ENCODE measurements around the gene EIF2S3.

Gene EIF2S3

GRCh38 chrX:24054182-24055042 is at the start of gene EIF2S3:
TSS of gene EIF2S3 (plus strand) at chrX:24054956. CDS start at chrX:24054969, 13 bp downstream.
- ATAC-seq (peak; percentile 89), DNase-seq (ENCODE audit: low spot score in 2 of 2) (peak; percentile 60 to 88)
- no peaks in the 10 kb centered on the region for H3K9me3 Mint-ChIP-seq
- H3K4me1 Mint-ChIP-seq, result no peaks in the 10 kb centered on the region
- H3K27ac Mint-ChIP-seq, result no peak within 1 kb of the TSS
- peaks cover 8% of the 10 kb centered on the region for H3K36me3 Mint-ChIP-seq
- H3K4me3 Mint-ChIP-seq, result no peak within 1 kb of the TSS

DNA sequence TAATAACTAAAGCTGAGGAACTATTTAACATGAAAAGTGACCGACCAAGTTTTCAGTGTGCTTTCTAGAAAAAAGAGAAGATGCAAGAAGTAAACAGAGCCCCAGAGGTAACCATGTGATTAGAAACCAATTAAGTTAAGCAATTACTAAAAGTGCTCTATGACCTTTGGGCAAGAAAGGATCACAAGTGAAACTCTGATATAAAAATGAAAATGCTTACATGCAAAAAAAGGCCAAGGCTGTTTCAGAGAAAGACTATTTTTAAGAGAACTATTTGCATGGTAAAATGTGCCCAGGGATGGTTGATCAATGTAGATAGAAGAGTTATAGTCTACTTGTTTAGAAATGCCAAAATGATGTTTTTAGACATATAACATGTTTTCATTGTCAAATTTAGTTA is 49.7 kb upstream of the EIF2S3 start:
- DNase-seq (ENCODE audit: low spot score in 2 of 2) (no peak), ATAC-seq (no peak)
- Mint-ChIP-seq H3K4me1 (peaks cover 25% of the 10 kb centered on the region), H3K4me3 (no peak overlapping the region), H3K9me3 (no peaks in the 10 kb centered on the region), H3K36me3 (peaks cover 49% of the 10 kb centered on the region), H3K27ac (peak overlapping the region; percentile 48)

- no peak overlapping the region for H3K27ac Mint-ChIP-seq
- H3K36me3 Mint-ChIP-seq, result peaks cover 49% of the 10 kb centered on the region
- no peaks in the 10 kb centered on the region for H3K9me3 Mint-ChIP-seq
- DNase-seq (ENCODE audit: low spot score in 2 of 2) (no peak), ATAC-seq (no peak)
- peaks cover 33% of the 10 kb centered on the region for H3K4me1 Mint-ChIP-seq
- no peak overlapping the region for H3K4me3 Mint-ChIP-seq
Measured at GRCh38 chrX:24005867-24006266, 48.9 kb upstream of the EIF2S3 start.

GRCh38 chrX:24012266-24012665 is 42.5 kb upstream of the EIF2S3 start:
- DNase-seq (ENCODE audit: low spot score in 2 of 2), result no peak
- ATAC-seq, result no peak
- Mint-ChIP-seq H3K9me3 (no peaks in the 10 kb centered on the region), H3K4me1 (peaks cover 37% of the 10 kb centered on the region), H3K36me3 (peaks cover 39% of the 10 kb centered on the region), H3K27ac (peak overlapping the region; percentile 20), H3K4me3 (no peak overlapping the region)

DNA sequence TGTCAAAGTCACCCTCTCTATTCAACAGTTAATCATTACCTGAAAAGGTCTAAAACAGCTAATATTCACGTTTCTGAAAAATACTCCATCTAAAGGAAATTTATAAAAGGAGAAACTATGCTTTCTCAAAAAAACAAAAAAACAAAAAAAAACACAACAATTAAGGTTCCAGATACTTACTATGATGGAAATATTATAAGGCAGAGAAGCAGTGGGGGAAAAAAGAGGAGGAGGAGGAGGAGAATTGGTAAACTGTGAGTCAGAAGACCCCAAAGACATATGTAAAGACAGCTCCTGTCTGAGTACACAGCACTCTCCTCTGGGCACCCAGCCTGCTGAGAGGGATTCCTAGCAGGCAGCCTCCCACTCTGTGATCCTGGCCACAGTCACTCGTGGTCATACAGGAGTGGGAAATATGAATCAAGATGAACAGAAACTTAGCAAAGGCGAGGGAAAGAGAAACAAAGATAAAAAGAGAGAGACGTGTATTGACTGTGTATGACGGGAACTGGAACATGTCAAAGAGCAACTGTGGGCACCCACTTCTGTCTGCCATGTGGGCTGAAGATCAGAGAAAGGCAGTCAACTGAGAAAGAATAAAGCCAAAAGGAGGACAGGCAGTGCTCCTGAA is 40.3 kb upstream of the EIF2S3 start:
- Mint-ChIP-seq H3K27ac (peak overlapping the region; percentile 33), H3K9me3 (no peaks in the 10 kb centered on the region), H3K36me3 (peaks cover 48% of the 10 kb centered on the region), H3K4me1 (peaks cover 31% of the 10 kb centered on the region), H3K4me3 (peak overlapping the region; percentile 45)
- DNase-seq (ENCODE audit: low spot score in 2 of 2) (peak in 1 of 2 donors; percentile 48), ATAC-seq (peak; percentile 97)

DNA sequence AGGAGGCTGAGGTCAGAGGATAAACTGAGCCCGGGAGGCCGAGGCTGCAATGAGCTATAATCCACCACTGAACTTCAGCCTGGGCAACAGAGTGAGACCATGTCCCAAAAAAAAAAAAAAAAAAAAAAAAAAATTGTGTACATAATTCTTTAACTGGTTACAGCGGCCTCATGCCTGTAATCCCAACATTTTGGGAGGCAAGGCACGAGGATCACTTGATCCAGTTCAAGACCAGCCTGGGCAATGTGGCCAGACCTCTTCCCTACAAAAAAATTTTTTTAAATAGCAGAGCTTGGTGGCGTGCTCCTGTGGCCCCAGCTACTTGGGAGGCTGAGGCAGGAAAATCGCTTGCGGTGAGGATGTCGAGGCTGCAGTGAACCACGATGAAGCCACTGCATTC is 37.1 kb upstream of the EIF2S3 start:
- H3K4me3 Mint-ChIP-seq, result no peak overlapping the region
- no peaks in the 10 kb centered on the region for H3K9me3 Mint-ChIP-seq
- ATAC-seq (no peak), DNase-seq (ENCODE audit: low spot score in 2 of 2) (no peak)
- H3K27ac Mint-ChIP-seq, result no peak overlapping the region
- H3K4me1 Mint-ChIP-seq, result peaks cover 33% of the 10 kb centered on the region
- peaks cover 48% of the 10 kb centered on the region for H3K36me3 Mint-ChIP-seq

GRCh38 chrX:24018809-24019208 is 35.9 kb upstream of the EIF2S3 start:
- no peak for ATAC-seq

DNA sequence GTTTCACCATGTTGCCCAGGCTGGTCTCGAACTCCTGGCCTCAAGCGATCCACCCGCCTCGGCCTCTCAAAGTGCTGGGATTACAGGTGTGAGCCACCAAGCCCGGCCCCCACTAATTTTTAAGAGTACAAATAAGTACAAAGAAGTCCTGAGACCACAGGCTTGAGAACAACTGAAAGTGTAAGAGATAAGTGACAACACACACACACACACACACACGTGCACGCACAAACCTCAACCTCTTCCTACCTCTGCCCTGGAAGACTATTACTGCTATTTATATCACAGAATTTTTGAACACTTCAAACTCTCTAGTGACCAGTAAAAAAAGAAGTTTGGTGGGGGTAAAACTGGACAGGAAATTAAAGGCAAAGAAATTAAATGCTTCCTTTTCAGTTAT is 35.3 kb upstream of the EIF2S3 start:
- H3K4me3 Mint-ChIP-seq, result peak overlapping the region; percentile 47
- DNase-seq (ENCODE audit: low spot score in 2 of 2), result no peak
- ATAC-seq, result no peak
- H3K4me1 Mint-ChIP-seq, result peaks cover 28% of the 10 kb centered on the region
- H3K9me3 Mint-ChIP-seq, result no peaks in the 10 kb centered on the region
- H3K27ac Mint-ChIP-seq, result peak overlapping the region; percentile 67
- peaks cover 50% of the 10 kb centered on the region for H3K36me3 Mint-ChIP-seq

More at GRCh38 chrX:24018809-24019208, 35.9 kb upstream of the EIF2S3 start:
- H3K4me3 Mint-ChIP-seq, result no peak overlapping the region
- H3K27ac Mint-ChIP-seq, result no peak overlapping the region
- no peaks in the 10 kb centered on the region for H3K9me3 Mint-ChIP-seq
- peaks cover 32% of the 10 kb centered on the region for H3K4me1 Mint-ChIP-seq
- no peak for DNase-seq (ENCODE audit: low spot score in 2 of 2)
- peaks cover 55% of the 10 kb centered on the region for H3K36me3 Mint-ChIP-seq

DNA sequence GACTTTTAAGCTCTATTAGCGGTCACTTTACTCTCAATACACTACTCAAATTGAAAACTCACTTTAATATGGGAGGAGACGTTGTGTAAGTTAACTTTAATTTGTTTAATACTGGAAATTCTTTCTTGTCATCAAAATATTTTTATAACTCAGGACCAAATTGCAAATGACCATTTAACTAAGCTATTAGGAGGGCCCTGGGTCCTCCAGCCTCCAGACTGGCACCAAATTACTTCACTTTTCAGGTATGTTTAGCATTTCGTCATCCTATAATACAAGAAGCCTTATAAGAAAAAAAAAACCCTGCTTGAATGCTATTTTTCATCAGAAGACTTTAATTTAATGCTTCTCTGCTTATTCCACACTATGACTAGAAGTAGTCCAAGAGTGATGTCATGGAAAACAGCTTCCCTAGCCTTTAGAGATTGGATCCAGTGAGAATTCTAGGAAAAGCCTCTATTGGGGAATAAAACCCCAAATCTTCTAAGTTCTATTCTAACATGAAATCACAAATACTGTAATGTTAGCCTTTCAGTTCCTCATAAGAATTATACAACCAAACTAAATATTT is 34.4 kb upstream of the EIF2S3 start:
- Mint-ChIP-seq H3K9me3 (no peaks in the 10 kb centered on the region), H3K4me3 (peak overlapping the region; percentile 47), H3K4me1 (peaks cover 24% of the 10 kb centered on the region), H3K27ac (peak overlapping the region; percentile 67), H3K36me3 (peaks cover 42% of the 10 kb centered on the region)
- no peak for DNase-seq (ENCODE audit: low spot score in 2 of 2)
- no peak for ATAC-seq

GRCh38 chrX:24023544-24023943 is 31.2 kb upstream of the EIF2S3 start:
- H3K4me3 Mint-ChIP-seq, result peak overlapping the region; percentile 75
- ATAC-seq, result no peak
- peak overlapping the region; percentile 81 for H3K27ac Mint-ChIP-seq
- no peak for DNase-seq (ENCODE audit: low spot score in 2 of 2)
- peaks cover 20% of the 10 kb centered on the region for H3K4me1 Mint-ChIP-seq
- H3K9me3 Mint-ChIP-seq, result no peaks in the 10 kb centered on the region
- peaks cover 25% of the 10 kb centered on the region for H3K36me3 Mint-ChIP-seq

GRCh38 chrX:24023972-24024669 is 30.6 kb upstream of the EIF2S3 start:
- DNase-seq (ENCODE audit: low spot score in 2 of 2) (no peak), ATAC-seq (no peak)
- Mint-ChIP-seq H3K4me3 (peak overlapping the region; percentile 75), H3K36me3 (peaks cover 25% of the 10 kb centered on the region), H3K27ac (peak overlapping the region; percentile 81), H3K4me1 (peaks cover 20% of the 10 kb centered on the region), H3K9me3 (no peaks in the 10 kb centered on the region)

- Mint-ChIP-seq H3K9me3 (no peaks in the 10 kb centered on the region), H3K4me3 (peak overlapping the region; percentile 75), H3K36me3 (peaks cover 25% of the 10 kb centered on the region), H3K4me1 (peaks cover 13% of the 10 kb centered on the region), H3K27ac (peak overlapping the region; percentile 81)
- ATAC-seq, result peak; percentile 96
- DNase-seq (ENCODE audit: low spot score in 2 of 2), result peak; percentile 67 to 85
Measured at GRCh38 chrX:24024819-24025740, 29.7 kb upstream of the EIF2S3 start.

DNA sequence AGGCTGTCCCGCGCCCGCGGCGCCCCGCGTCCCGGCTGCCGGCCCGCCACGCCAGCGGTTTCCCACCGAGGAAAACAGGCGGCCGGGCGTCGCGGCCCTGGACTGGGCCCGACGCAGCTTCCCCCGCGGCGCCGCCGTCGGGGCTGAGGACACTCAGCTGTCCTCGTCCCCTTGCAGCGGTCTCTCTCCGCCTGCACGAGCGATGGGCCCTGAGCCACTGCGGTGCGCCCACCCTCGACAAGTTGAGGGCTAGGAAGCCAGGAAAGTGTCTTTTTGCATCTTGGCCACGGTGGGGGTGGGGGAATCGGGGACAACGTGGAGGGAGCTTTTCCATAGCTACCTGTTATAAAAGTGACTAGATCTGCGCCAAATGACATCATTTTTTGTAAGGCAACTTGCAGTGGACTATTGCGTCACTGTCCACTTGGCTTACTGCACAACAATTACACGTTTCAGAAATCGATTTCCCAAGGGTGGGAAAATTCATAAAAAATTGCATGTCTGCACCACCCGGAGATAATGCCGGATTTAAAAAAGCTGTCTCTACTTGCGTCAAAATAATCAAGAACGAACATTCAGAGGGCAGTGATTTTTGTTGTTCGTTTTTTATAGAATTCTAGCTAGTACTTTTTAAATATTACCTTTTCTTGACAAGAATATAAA is 28.9 kb upstream of the EIF2S3 start:
- ATAC-seq, result peak; percentile 55
- DNase-seq (ENCODE audit: low spot score in 2 of 2), result no peak
- H3K9me3 Mint-ChIP-seq, result no peaks in the 10 kb centered on the region
- peaks cover 11% of the 10 kb centered on the region for H3K4me1 Mint-ChIP-seq
- H3K4me3 Mint-ChIP-seq, result peak overlapping the region; percentile 75
- peaks cover 25% of the 10 kb centered on the region for H3K36me3 Mint-ChIP-seq
- peak overlapping the region; percentile 79 for H3K27ac Mint-ChIP-seq

DNA sequence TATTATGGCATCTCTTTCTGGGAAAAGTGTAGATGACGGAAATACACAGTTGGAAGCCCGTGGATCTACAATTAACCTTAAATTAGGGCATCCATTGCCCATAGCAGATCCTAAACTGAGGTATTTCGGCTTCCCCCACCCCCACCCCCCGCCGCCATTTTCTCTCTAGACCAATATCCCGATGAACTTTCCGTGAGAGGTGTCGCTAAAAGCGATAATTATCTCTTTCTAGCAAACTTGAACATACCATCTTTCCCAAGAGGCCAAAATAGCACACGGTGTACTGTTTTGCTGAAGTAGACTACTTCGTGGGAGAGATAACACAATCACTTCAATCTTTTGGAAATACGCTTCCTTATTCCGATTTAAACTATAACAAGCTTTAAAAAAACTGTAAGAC is 28.3 kb upstream of the EIF2S3 start:
- H3K9me3 Mint-ChIP-seq, result no peaks in the 10 kb centered on the region
- H3K4me3 Mint-ChIP-seq, result peak overlapping the region; percentile 75
- ATAC-seq, result no peak
- peaks cover 5% of the 10 kb centered on the region for H3K4me1 Mint-ChIP-seq
- peaks cover 24% of the 10 kb centered on the region for H3K36me3 Mint-ChIP-seq
- no peak for DNase-seq (ENCODE audit: low spot score in 2 of 2)
- peak overlapping the region; percentile 79 for H3K27ac Mint-ChIP-seq
